Measurements from ENCODE around the gene WBP2. TPM values are rescaled to one million over a fixed set of nuclear protein-coding genes. Genes with fewer than 3 reads are reported as not detected.

The WBP2 gene
- total RNA-seq (61.3 and 75.6 TPM in 2 replicates), polyA plus RNA-seq (160 and 161 TPM in 2 replicates)

DNA sequence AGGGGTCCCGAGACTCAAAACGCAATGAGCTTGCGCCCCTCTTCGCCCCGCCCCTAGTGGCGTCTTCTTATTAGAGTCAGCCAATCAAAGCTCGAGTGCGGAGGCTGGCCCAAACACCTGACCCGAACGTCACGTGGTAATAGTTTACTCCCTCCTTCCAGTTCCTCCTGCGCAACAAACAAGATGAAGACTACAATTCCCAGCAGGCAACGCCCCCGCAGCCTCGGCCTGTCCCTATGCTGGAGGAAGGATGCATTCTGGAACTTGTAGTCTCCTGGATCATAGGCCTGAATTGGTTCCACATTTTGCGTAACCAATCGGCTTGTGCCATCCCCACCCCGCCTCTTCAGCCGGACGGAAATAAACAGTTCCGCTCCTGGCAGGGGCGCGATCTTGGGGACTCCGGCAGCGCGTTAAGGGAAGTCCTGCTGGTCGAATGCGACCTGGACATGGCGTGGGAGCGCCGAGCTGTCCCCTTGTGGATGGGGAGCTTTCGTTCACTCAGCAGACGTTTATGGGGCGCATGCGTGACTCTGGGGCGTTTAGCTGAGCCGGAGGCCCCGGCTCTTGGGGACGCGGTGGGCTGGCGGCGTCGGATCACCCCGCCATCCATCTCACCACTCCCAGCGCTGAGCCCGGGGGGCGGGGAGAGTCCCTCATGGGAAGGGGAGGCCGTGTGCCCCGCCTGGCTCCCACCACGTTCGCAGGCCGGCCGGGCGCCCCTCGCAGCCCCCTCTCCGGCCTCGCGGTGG, at the start of gene WBP2:
Gene WBP2 (minus strand): TSS at position 26 of the 752 bp plus-strand sequence. CDS start 38 bp downstream, outside the sequence.
- peak; percentile 100 for DNase-seq (ENCODE audit: low read depth in 1 of 2, low spot score in 1 of 2)
- no peaks in the 10 kb centered on the region for H3K27me3 ChIP-seq
- peaks cover 4% of the 10 kb centered on the region for H3K4me1 ChIP-seq (ENCODE audit: low read depth)
- no peaks in the 10 kb centered on the region for H3K9me3 ChIP-seq (ENCODE audit: low read depth)
- TF ChIP-seq, protein P1, sequence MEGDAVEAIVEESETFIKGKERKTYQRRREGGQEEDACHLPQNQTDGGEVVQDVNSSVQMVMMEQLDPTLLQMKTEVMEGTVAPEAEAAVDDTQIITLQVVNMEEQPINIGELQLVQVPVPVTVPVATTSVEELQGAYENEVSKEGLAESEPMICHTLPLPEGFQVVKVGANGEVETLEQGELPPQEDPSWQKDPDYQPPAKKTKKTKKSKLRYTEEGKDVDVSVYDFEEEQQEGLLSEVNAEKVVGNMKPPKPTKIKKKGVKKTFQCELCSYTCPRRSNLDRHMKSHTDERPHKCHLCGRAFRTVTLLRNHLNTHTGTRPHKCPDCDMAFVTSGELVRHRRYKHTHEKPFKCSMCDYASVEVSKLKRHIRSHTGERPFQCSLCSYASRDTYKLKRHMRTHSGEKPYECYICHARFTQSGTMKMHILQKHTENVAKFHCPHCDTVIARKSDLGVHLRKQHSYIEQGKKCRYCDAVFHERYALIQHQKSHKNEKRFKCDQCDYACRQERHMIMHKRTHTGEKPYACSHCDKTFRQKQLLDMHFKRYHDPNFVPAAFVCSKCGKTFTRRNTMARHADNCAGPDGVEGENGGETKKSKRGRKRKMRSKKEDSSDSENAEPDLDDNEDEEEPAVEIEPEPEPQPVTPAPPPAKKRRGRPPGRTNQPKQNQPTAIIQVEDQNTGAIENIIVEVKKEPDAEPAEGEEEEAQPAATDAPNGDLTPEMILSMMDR (IDR thresholded peaks at IDR 0.05; ENCODE audit: low read depth, low read length), result peak; percentile 53
- H3K4me3 ChIP-seq, result peak within 1 kb of the TSS; percentile 65
- H3K36me3 ChIP-seq, result peaks cover 7% of the 10 kb centered on the region
- peak within 1 kb of the TSS; percentile 91 for H3K27ac ChIP-seq

DNA sequence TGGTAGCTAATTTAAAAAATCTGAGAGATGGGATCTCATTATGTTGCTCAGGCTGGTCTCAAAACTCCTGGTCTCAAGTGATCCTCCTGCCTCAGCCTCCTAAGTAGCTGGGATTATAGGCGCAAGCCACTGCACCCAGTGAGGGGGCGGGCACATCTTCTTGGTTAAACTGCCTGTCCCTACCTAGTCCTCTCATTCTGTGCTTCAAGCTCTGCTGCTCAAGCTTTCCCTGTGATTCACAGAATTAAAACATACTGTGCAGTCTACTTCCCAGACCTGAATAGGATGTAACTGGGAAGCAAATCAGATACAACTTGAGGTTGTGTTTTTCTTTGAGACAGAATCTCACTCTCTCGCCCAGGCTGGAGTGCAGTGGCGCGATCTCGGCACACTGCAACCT, 47.3 kb upstream of the WBP2 start:
- TF ChIP-seq, protein P1 (IDR thresholded peaks at IDR 0.05; ENCODE audit: low read depth, low read length), result no peak
- H3K36me3 ChIP-seq, result peaks cover 31% of the 10 kb centered on the region
- no peak for DNase-seq (ENCODE audit: low read depth in 1 of 2, low spot score in 1 of 2)
- no peaks in the 10 kb centered on the region for H3K27me3 ChIP-seq
- no peaks in the 10 kb centered on the region for H3K9me3 ChIP-seq (ENCODE audit: low read depth)
- no peak overlapping the region for H3K27ac ChIP-seq
- no peak overlapping the region for H3K4me3 ChIP-seq
- H3K4me1 ChIP-seq (ENCODE audit: low read depth), result peaks cover 3% of the 10 kb centered on the region

DNA sequence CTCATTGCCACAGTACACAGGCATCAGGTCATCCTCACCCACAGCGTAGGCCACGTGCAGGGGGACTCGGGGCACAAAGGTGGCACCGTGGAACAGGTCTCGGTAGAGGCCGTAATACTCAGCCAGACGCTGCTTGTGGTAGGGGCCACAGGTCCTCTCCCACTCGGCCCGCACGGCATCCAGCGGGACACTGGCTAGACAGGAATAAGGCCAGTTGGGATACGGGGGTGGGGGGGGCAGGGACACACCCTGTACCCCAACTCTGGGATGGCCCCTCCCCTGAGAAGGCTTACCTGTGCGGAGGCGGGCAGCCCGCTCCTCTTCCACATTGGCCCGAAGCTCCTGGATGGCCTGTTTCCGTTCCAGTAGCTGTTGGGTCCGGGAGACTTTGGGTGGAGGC, 46.6 kb upstream of the WBP2 start:
- Histone ChIP-seq H3K27ac (no peak overlapping the region), H3K36me3 (peaks cover 31% of the 10 kb centered on the region), H3K9me3 (ENCODE audit: low read depth) (no peaks in the 10 kb centered on the region), H3K4me3 (no peak overlapping the region), H3K27me3 (no peaks in the 10 kb centered on the region), H3K4me1 (ENCODE audit: low read depth) (peaks cover 3% of the 10 kb centered on the region)
- DNase-seq (ENCODE audit: low read depth in 1 of 2, low spot score in 1 of 2), result no peak
- TF ChIP-seq, protein P1 (IDR thresholded peaks at IDR 0.05; ENCODE audit: low read depth, low read length), result no peak

DNA sequence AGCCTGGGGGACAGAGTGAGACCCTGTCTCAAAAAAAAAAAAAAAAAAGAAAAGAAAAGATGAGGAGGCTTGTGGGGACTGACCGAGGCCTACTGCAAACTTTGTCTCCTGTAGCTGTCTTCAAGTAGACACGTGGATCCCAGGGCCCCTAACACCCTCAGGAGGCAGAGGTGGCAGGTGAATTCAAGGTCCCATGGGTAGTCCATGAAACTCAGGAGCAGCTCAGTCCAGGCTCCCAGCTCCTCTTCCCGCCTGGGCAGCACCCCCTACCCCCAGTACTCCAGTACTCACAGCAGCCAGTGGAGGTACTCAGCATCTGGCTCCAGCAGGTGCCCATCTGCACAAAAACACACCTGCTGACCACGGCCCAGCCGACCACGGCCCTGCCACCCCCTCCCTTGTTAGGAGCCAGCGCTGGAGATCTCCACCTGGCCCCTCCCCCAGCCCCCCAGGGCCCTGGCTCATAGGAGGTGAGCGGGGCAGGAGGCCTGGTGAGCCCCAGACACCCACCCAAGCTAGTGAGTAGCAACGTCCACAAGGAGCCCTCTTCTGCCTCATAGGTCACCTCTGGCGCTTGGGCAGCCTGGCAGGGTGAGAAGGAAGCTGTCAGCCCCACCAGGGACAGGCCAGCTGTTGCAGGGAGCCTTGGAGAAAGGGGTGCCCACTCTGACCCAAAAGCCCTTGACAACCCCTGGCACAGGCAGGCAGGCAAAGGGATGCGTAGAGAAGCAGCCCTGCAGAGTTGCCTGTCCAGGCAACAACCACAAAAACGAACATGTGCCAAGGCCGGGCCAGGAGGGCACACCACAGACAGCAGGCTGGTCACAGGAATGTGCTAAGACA, 45.8 kb upstream of the WBP2 start:
- Histone ChIP-seq H3K4me1 (ENCODE audit: low read depth) (peaks cover 3% of the 10 kb centered on the region), H3K9me3 (ENCODE audit: low read depth) (no peaks in the 10 kb centered on the region), H3K4me3 (no peak overlapping the region), H3K27me3 (no peaks in the 10 kb centered on the region), H3K27ac (no peak overlapping the region), H3K36me3 (peaks cover 31% of the 10 kb centered on the region)
- no peak for DNase-seq (ENCODE audit: low read depth in 1 of 2, low spot score in 1 of 2)
- TF ChIP-seq, protein P1 (IDR thresholded peaks at IDR 0.05; ENCODE audit: low read depth, low read length), result no peak

DNA sequence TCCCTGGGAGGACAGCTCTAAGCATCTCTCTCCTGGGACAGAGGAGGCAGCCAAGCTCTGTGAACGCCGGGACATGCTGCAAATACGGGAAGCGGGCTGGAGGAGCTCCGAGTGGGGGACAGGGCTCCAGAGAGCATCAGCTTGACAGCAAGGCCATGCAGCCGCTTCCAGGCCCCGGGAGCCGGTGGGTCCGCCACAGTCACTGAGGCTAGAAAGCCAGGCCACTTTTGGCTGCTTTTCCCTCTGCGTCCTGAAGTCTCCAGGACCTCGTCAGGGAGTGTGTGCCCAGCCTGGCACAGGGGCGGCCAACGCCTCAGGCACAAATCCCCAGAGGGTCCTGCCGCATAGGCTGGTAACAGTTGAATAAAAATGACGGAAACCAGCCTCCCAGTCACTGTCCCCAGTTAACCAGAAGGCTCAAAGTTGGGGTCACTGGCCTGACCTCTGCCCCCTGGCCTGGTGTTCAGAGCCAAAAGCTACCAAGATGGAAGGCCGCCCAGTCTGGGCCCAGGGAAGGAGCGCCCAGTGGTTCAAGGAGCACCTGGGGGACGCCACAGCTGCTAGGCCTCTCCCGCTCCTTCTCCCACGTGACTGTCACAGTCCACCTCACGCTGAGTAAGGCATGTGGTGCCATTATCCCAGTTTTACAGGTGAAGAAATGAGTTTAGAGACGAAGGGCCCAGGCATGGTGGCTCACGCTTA, 44.8 kb upstream of the WBP2 start:
- Histone ChIP-seq H3K9me3 (ENCODE audit: low read depth) (no peaks in the 10 kb centered on the region), H3K27me3 (no peaks in the 10 kb centered on the region), H3K27ac (no peak overlapping the region), H3K36me3 (peaks cover 31% of the 10 kb centered on the region), H3K4me3 (no peak overlapping the region), H3K4me1 (ENCODE audit: low read depth) (peaks cover 11% of the 10 kb centered on the region)
- TF ChIP-seq, protein P1 (IDR thresholded peaks at IDR 0.05; ENCODE audit: low read depth, low read length), result no peak
- no peak for DNase-seq (ENCODE audit: low read depth in 1 of 2, low spot score in 1 of 2)
